ENCODE results near the gene ORMDL2.

Gene ORMDL2

DNA sequence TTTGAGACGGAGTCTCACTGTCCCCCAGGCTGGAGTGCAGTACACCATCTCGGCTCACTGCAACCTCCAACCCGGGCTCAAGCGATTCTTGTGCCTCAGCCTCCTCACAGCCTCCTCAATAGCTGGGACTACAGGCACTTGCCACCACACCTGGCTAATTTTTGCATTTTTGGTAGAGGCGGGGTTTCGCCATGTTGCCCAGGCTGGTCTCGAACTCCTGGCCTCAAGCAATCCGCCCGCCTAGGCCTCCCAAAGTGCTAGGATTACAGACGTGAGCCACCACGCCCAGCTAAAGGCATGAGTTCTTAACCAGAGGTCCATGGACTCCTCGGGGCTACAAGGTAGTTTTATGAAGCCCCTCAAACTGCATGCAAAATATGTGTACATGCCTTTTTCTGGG is 2.4 kb upstream of the ORMDL2 start:
- TF ChIP-seq, protein P1, sequence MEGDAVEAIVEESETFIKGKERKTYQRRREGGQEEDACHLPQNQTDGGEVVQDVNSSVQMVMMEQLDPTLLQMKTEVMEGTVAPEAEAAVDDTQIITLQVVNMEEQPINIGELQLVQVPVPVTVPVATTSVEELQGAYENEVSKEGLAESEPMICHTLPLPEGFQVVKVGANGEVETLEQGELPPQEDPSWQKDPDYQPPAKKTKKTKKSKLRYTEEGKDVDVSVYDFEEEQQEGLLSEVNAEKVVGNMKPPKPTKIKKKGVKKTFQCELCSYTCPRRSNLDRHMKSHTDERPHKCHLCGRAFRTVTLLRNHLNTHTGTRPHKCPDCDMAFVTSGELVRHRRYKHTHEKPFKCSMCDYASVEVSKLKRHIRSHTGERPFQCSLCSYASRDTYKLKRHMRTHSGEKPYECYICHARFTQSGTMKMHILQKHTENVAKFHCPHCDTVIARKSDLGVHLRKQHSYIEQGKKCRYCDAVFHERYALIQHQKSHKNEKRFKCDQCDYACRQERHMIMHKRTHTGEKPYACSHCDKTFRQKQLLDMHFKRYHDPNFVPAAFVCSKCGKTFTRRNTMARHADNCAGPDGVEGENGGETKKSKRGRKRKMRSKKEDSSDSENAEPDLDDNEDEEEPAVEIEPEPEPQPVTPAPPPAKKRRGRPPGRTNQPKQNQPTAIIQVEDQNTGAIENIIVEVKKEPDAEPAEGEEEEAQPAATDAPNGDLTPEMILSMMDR (IDR thresholded peaks at IDR 0.05; ENCODE audit: low read depth, low read length), result no peak
- DNase-seq (ENCODE audit: extremely low read depth, low read depth), result no peak

DNA sequence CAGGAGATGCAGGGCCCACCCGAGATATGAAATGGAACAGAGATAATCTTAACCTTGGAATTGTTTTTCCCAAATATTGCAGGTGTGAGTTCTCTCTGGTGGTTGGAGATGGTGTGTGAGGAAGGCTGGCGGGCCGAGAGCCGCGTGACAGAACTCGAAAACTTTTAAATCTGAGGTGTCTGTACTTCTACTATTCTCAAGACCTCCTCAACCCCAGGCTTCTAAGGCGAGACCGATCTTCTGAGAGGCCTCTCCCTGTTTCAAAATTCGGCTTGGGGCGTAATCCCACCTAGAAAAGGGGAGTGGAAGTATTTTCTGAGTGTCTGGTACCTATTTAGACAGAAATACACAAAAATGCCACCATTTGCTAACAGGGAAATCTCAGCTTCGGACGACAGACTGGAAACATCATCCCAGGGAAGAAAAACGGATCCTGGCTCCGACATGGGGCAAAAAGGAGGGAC is 928 bp upstream of the ORMDL2 start:
- no peak for DNase-seq (ENCODE audit: extremely low read depth, low read depth)
- TF ChIP-seq, protein P1 (IDR thresholded peaks at IDR 0.05; ENCODE audit: low read depth, low read length), result no peak

DNA sequence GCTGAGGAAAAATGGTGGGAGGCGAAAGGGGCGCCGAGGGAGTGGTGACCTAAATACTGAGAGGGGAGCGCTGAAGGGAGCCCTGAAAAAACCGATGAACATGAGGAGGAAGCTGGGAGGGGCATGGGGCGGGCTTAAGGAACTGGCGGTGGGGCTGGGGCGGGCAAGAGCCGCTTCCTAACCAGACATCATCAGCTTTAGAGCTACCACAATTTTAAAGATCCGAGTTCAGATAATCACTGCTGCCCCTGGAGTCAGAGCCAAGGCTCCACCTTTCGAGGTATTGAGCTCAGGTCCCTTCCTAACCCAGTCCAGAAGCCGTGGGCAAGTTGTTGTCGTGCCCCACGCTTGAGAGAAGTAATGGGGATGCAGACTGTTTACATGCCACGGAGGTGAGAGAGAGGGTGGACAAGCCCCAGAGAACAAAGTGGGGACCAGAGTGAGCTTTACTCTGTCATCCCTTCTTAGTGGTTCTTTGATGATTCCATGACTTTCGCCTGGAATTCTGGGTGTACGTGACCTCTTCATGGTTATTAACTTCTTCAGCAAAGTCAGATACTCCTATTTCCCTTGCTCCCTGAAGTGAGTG is 393 bp downstream of the ORMDL2 start:
- TF ChIP-seq, protein P1 (IDR thresholded peaks at IDR 0.05; ENCODE audit: low read depth, low read length), result no peak
- DNase-seq (ENCODE audit: extremely low read depth, low read depth), result no peak

DNA sequence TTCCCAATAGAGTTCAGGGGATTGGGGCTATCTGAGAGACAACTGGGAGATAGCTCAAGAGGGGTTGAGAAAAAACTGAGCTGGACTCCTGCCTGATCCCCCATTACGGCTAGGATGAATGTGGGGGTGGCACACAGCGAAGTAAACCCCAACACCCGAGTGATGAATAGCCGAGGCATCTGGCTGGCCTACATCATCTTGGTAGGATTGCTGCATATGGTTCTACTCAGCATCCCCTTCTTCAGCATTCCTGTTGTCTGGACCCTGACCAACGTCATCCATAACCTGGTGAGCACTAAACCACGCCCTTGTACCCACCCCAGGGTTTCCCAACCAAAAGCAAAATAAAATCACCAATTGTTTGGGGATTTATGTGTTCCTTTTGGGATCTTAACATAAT is 1.0 kb downstream of the ORMDL2 start:
- TF ChIP-seq, protein P1 (IDR thresholded peaks at IDR 0.05; ENCODE audit: low read depth, low read length), result no peak
- no peak for DNase-seq (ENCODE audit: extremely low read depth, low read depth)

DNA sequence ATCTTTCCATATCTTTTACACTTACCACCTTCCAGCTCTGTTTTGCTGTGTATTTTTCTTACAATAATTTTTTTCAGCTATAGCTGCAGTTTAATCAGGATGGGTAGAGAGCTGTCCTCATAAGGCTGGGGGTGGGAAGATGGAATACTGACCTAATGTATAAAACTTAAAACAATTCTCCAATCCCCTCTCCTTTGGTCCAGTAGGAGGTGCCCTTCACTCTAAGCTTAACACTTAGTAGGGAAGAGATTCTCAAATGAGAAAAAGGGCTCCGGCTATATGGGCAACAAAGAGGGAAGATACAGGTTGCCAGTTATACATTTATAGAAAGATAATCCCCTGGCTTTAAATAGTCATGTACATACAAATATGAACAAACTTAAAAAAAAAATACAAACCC is 2.8 kb downstream of the ORMDL2 start:
- TF ChIP-seq, protein P1 (IDR thresholded peaks at IDR 0.05; ENCODE audit: low read depth, low read length), result peak; percentile 25
- no peak for DNase-seq (ENCODE audit: extremely low read depth, low read depth)

DNA sequence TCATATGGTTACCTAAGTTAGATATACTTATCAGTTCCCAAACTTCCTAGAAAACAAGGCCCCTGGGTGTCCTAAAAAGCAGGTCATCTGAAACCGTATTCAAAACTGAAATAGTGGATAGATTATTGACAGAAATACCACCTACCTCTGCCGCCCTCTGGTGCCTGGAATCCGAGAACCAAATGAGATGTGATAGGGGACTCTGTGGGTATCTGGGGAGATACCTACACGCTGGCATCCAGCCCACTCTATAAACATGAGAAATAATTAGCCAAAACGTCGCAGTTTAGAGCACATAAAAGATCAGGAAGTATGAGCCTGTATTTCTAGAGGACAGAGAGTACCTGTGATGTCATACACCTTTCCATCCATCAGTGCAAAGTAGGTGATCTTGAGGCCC is 4.4 kb downstream of the ORMDL2 start:
- TF ChIP-seq, protein P1 (IDR thresholded peaks at IDR 0.05; ENCODE audit: low read depth, low read length), result peak; percentile 20
- no peak for DNase-seq (ENCODE audit: extremely low read depth, low read depth)

DNA sequence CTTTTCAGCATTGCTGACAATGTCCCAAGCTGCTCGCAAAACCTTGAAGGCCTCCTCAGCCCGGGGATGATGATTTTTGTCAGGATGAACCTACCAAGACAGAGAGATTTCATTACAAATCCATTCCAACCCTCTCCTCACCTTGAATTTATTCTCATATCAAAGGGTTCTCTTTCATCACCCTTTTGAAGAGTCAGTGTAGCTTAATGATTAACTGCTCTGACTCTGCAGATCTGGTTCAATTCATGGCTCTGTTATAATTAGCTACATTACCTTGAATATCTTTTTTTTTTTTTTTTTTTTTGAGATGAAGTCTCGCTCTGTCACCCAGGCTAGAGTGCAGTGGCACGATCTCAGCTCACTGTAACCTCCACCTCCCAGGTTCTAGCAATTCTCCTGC is 5.6 kb downstream of the ORMDL2 start:
- no peak for DNase-seq (ENCODE audit: extremely low read depth, low read depth)
- TF ChIP-seq, protein P1 (IDR thresholded peaks at IDR 0.05; ENCODE audit: low read depth, low read length), result no peak
